GM13976 (cell line): ENCODE results near the gene PLIN5.

Source experiments
- DNase-seq: peaks from one replicate; pipeline ENCODE4 v3.0.0; 2012; ENCODE audit warnings: low spot score
- CTCF ChIP-seq: IDR thresholded peaks from 2 replicates; pipeline ENCODE4 v1.5.1; 2012; ENCODE audit warnings: borderline replicate concordance, mild to moderate bottlenecking; ENCODE audit not compliant: insufficient read depth; ENCODE audit errors: extremely low read depth, missing control alignments, control extremely low read depth
- in situ Hi-C: fragments of 300-500 bp; cut with MboI; formaldehyde crosslinking; loops from one replicate; pipeline ENCODE4 v1.12.0; 2022; ENCODE audit warnings: low sequenced_read_pairs, mixed read lengths, inconsistent platforms; ENCODE audit not compliant: unreplicated experiment

Gene PLIN5

DNA sequence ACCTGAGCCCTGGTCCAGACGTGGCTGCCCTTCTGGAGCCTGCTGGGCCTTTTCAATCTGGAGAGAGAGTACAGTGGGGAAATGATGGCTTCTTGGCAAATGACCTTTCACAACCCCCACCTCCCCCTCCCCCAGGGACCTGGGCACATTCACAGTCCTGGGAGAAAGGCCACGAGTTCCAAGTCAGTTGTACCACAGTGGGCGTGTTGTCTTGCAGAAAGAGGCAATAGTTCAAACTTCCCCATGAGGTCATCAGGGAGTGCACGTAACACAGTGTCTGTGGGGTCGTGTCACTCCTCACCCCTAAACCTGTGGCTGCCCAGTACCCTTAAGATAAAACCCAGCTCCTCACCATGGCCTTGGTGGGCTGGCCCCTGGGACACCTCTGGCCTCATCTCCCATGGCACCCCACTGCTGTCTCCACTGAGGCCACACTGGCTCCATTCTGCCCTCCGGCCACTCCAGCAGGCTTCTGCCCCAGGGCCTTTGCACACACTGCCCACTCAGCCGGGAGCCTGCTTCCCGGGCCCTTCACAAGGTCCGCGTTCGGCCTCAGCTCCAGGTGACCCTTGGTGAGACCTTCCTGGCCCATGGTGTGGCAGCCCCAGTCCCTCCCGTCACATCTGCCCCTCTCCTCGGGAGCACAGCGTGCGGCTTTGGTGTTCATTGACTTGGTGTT, 30.0 kb downstream of the PLIN5 start:
- no peak for TF ChIP-seq CTCF
- in situ Hi-C loops = no loop called here
- DNase-seq = no peak

GRCh38 chr19:4504297-4504701, 30.7 kb downstream of the PLIN5 start:
- no peak for DNase-seq
- no peak for TF ChIP-seq CTCF
- in situ Hi-C loops = no loop called here

DNA sequence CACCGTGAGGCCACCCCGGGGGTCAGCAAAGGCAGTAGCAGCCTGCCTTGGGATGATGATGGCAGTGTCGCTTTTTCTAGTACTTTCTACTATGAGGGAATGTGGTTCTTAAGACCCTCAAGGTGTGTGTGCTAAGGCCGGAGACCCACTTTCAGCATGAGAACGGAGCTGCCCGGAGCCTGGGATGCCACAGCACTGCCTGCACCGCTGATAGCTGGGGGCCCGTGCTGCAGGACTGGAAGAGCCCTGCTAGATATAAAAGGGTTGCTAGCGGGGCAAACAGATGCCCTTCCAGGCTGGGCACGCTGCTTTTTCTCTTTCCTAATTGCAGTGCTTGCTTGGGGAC, 31.2 kb downstream of the PLIN5 start:
- in situ Hi-C loops = no loop called here
- no peak for DNase-seq
- TF ChIP-seq CTCF = no peak

DNA sequence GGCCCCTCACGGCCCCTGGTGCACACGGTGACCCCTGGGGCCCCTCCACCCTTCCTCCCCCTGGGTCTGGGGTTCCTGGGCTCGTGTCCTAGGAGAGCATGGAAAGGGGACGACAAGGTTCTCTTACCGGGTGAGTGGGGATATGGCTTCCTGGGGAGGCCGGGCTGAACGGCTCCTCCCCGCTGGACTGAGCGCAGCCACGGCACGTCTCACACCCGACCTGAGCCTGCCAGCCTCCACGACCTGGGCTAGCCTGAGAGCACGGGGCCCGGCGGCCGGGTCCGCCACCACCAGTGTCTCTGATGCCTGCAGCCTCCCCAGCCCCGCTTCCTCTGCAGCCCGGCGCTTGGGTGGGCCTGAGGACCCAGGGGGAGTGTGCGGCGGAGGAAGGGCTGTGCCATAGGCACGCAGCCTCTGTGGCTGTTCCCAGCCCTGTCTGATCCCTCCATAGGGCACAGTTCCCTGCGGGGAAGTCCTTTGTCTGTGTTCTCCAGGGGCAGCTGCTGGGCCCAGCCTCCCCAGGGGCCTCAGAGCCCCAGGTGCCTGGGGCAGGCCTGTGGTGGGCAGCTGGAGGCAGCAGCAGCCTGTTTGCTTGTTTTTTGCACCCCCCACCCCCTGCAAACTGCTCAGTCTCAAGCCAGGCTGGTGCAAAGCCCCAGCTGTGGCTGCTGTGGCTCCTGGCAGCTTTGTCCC, 31.7 kb downstream of the PLIN5 start:
- in situ Hi-C loops = no loop called here
- no peak for TF ChIP-seq CTCF
- DNase-seq = no peak

DNA sequence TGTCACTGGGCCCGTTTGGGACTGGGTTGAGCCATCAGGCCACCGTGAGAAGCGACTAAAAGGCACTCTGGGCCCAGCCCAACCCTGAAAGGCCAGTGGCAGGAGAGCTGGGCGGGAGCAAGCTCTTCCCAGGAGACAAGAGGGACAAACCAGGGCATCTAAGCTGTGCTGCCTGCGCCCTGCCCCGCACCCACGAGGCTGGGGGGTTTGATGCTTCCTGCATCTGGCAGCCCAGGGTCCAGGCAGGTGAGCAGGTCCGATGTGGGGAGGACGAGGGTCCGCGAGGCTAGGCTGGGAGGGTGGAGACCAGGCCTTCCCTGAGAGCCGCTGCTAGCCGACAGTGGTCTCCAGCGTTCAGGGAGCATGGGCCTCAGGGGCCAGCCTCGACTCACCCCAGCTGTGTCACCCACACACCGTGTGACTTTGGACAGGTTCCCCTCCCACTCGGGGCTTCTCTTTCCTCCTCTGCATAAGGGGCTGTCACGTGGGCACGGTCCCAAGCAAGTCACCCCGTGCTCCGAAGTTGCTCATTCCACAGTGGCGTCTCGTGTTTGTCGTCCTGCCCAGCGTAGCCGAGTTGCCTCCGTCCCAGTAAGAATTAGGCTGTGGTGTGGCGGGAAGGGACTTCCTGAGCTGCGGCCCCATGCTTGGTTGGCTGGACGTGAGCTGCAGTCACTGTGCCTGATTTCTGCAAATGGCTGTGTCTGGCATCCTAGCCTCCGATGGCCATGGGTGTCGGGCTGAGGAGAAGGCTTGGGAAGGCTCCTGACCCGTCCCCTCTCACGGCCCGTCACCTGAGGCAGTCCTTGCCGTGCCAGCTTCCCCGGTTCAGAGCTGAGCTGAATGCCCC, 32.5 kb downstream of the PLIN5 start:
- no peak for DNase-seq
- in situ Hi-C loops = no loop called here
- no peak for TF ChIP-seq CTCF

DNA sequence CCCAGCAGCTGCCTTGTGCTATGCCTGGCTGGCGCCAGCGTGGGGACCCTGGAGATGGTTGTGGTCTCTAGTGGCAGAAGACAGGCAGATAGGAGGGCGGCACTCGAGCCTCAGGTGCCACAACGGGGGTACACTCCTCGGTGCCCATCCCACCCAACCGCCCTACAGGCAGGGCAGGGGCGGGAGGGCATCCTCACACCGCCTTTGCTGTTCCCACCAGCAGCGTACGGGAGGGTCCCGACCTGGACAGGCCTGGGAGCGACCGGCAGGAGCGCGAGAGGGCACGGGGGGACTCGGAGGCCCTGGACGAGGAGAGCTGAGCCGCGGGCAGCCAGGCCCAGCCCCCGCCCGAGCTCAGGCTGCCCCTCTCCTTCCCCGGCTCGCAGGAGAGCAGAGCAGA, 33.3 kb downstream of the PLIN5 start:
- in situ Hi-C loops = no loop called here
- TF ChIP-seq CTCF = no peak

More for the DNA sequence above, 33.3 kb downstream of the PLIN5 start:
- no peak for DNase-seq
